DOHH2 (cell line): ENCODE results near the gene PGS1.

Experiments used
- CTCF ChIP-seq: fragments of 200-600 bp; sonication (generic); IDR thresholded peaks from one replicate; pipeline ENCODE4 v1.5.1; 2014; ENCODE audit warnings: antibody characterized with exemption, mild to moderate bottlenecking, low read depth, low read length; ENCODE audit not compliant: poor library complexity, severe bottlenecking
- EZH2phosphoT487 ChIP-seq: fragments of 200-600 bp; sonication (generic); IDR thresholded peaks from 2 replicates; pipeline ENCODE4 v1.6.1; 2017; ENCODE audit warnings: borderline replicate concordance, mild to moderate bottlenecking, antibody characterized with exemption, low read length, moderate library complexity, mixed read lengths

DNA sequence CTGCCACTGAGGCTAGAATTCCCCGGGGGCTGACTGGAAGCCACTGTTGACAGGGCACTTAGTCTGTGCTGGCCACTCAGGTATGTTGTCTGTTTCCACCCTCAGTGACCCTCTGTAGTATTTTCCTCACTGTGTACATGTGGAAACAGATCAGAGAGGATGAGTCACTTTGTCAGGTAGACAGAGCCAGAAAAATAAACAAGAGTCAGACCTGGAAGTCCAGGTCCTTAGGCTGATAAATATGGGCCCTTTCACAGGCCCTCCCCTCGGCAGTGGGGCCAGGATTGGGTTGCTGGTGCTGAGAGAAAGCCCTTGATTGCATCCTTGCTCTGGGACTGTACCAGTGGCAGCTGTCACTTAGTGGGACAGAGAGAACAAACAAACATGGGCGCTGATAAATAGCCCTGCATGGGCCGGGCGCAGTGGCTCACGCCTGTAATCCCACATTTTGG is 21.3 kb downstream of the PGS1 start:
- TF ChIP-seq CTCF (no peak), EZH2phosphoT487 (no peak)
